Epithelial cell of esophagus (primary cell): ENCODE measurements around the gene NRXN3.

Source experiments
- DNase-seq: peaks from one replicate; pipeline ENCODE4 v3.0.0; 2010; ENCODE audit warnings: low read depth
- H3K4me3 ChIP-seq: 2 replicates; pipeline ENCODE4 v1.5.1; 2011; ENCODE audit warnings: mild to moderate bottlenecking, low read length, control low read depth
- CTCF ChIP-seq: IDR thresholded peaks from 2 replicates; pipeline ENCODE4 v1.5.1; 2011; ENCODE audit warnings: low read depth, mild to moderate bottlenecking, low read length, control low read depth, inconsistent platforms; ENCODE audit not compliant: insufficient read depth; ENCODE audit errors: missing control alignments

NRXN3 gene

GRCh38 chr14:79569072-79569471, 1398.9 kb downstream of the NRXN3 start:
- DNase-seq: no peak
- H3K4me3 ChIP-seq: no peak overlapping the region
- no peak for TF ChIP-seq CTCF

GRCh38 chr14:79570648-79571047, 1400.5 kb downstream of the NRXN3 start:
- H3K4me3 ChIP-seq: no peak overlapping the region
- TF ChIP-seq CTCF: no peak
- no peak for DNase-seq

- no peak for DNase-seq
- TF ChIP-seq CTCF: no peak
- no peak overlapping the region for H3K4me3 ChIP-seq
Measured at GRCh38 chr14:79571366-79571765, 1401.2 kb downstream of the NRXN3 start.

- no peak for DNase-seq
- TF ChIP-seq CTCF: no peak
- no peak overlapping the region for H3K4me3 ChIP-seq
Measured at GRCh38 chr14:79573486-79573885, 1403.3 kb downstream of the NRXN3 start.

- TF ChIP-seq CTCF: no peak
- no peak overlapping the region for H3K4me3 ChIP-seq
- no peak for DNase-seq
Measured at GRCh38 chr14:79575032-79575431, 1404.9 kb downstream of the NRXN3 start.

- TF ChIP-seq CTCF: no peak
- H3K4me3 ChIP-seq: no peak overlapping the region
- no peak for DNase-seq
Measured at GRCh38 chr14:79576424-79576823, 1406.3 kb downstream of the NRXN3 start.

GRCh38 chr14:79578470-79578869, 1408.3 kb downstream of the NRXN3 start:
- DNase-seq: no peak
- no peak overlapping the region for H3K4me3 ChIP-seq
- TF ChIP-seq CTCF: no peak
